ENCODE data around the gene CHST8. TPM values are rescaled to one million over a fixed set of nuclear protein-coding genes. Genes with fewer than 3 reads are reported as not detected.

CHST8 gene
- total and polyA plus RNA-seq, 4 donors = 0.05 to 0.07 TPM; not detected in 2

DNA sequence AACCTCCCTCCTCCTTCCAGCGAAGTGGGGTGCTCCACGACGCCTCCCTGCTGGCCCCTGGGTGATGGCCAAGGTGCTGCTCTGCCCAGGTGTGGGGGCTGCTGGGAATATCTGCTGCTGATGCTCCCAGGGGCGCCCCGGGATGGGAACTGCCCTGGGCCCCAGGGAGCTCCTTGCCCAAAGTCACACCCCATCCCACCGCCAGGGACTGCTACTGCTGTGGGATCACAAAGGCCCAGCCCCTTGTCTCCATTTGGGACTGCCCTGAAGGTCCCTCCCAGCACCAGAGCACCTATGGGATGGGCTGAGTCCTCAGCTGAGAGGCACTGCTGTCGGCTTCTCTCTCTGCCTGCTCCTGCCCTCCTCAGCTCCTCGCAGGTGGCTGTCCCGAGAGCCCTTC lies 19.0 kb downstream of the CHST8 start:
- Histone ChIP-seq H3K4me3 (ENCODE audit: low read depth in 1 of 3, low read length in 3 of 3) (no peak overlapping the region), H3K27me3 (ENCODE audit: control insufficient read depth in 4 of 4, insufficient read depth in 4 of 4, low read length in 3 of 4) (peaks cover 0 to 5% (median under 1%) of the 10 kb centered on the region in 4 donors), H3K4me1 (ENCODE audit: control insufficient read depth in 4 of 4, insufficient read depth in 4 of 4, low read length in 3 of 4) (no peaks in the 10 kb centered on the region), H3K9ac (ENCODE audit: low read depth in 1 of 2, low read length in 2 of 2) (no peak overlapping the region), H3K36me3 (ENCODE audit: control insufficient read depth in 4 of 4, insufficient read depth in 3 of 4, low read depth in 1 of 4, low read length in 3 of 4) (no peaks in the 10 kb centered on the region), H3K27ac (ENCODE audit: low read depth in 1 of 2, low read length in 2 of 2) (no peak overlapping the region), H3K9me3 (ENCODE audit: control insufficient read depth in 4 of 4, low read length in 3 of 4) (no peaks in the 10 kb centered on the region)
- 68% methylated on average over 9 of the region's 9 CpGs for WGBS
- TF ChIP-seq, protein P1, sequence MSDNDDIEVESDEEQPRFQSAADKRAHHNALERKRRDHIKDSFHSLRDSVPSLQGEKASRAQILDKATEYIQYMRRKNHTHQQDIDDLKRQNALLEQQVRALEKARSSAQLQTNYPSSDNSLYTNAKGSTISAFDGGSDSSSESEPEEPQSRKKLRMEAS (IDR thresholded peaks at IDR 0.05) = no peak
- no peak for TF ChIP-seq HNF4A (conservative IDR thresholded peaks at IDR 0.05)
- TF ChIP-seq JUND (IDR thresholded peaks at IDR 0.05) = no peak
- no peak for TF ChIP-seq FOXA1 (IDR thresholded peaks at IDR 0.05)
- TF ChIP-seq HNF4G (IDR thresholded peaks at IDR 0.05) = no peak
- DNase-seq (ENCODE audit: low spot score) = no peak

DNA sequence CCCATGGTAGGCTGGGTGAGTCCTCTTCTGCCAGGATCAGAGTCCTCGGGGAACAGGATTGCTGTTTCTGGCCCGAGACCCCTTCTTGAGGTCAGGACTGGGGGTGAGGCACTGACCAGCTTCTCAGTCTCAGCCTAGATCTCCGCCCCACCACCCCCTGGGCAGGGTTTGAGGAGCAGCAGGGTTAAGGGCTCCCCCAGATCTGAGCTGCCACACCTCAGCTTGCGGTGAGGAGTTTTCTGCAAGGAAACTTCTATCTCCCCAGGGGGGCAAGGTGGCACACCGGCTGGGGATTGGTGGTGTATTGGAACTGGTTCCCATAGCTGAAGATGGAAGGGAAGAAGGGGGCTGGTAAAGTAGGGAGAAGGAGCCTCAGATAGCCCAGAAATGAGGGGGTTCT lies 19.5 kb downstream of the CHST8 start:
- 77% methylated on average over 5 of the region's 5 CpGs for WGBS
- no peak overlapping the region for H3K4me3 ChIP-seq (ENCODE audit: low read depth in 1 of 3, low read length in 3 of 3)
- no peak overlapping the region for H3K9ac ChIP-seq (ENCODE audit: low read depth in 1 of 2, low read length in 2 of 2)
- no peaks in the 10 kb centered on the region for H3K36me3 ChIP-seq (ENCODE audit: control insufficient read depth in 4 of 4, insufficient read depth in 3 of 4, low read depth in 1 of 4, low read length in 3 of 4)
- H3K4me1 ChIP-seq (ENCODE audit: control insufficient read depth in 4 of 4, insufficient read depth in 4 of 4, low read length in 3 of 4) = no peaks in the 10 kb centered on the region
- H3K9me3 ChIP-seq (ENCODE audit: control insufficient read depth in 4 of 4, low read length in 3 of 4) = no peaks in the 10 kb centered on the region
- no peak overlapping the region for H3K27ac ChIP-seq (ENCODE audit: low read depth in 1 of 2, low read length in 2 of 2)
- no peak for DNase-seq (ENCODE audit: low spot score)
- TF ChIP-seq, protein P2, sequence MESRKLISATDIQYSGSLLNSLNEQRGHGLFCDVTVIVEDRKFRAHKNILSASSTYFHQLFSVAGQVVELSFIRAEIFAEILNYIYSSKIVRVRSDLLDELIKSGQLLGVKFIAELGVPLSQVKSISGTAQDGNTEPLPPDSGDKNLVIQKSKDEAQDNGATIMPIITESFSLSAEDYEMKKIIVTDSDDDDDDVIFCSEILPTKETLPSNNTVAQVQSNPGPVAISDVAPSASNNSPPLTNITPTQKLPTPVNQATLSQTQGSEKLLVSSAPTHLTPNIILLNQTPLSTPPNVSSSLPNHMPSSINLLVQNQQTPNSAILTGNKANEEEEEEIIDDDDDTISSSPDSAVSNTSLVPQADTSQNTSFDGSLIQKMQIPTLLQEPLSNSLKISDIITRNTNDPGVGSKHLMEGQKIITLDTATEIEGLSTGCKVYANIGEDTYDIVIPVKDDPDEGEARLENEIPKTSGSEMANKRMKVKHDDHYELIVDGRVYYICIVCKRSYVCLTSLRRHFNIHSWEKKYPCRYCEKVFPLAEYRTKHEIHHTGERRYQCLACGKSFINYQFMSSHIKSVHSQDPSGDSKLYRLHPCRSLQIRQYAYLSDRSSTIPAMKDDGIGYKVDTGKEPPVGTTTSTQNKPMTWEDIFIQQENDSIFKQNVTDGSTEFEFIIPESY (IDR thresholded peaks at IDR 0.05) = no peak
- TF ChIP-seq EGR1 (IDR thresholded peaks at IDR 0.05; ENCODE audit: low read depth in 2 of 2) (no peak), JUND (IDR thresholded peaks at IDR 0.05) (no peak), RXRA (IDR thresholded peaks at IDR 0.05) (no peak), RAD21 (IDR thresholded peaks at IDR 0.05) (no peak), FOXA1 (IDR thresholded peaks at IDR 0.05) (no peak), GABPA (IDR thresholded peaks at IDR 0.05 in 1 of 2, conservative IDR thresholded peaks at IDR 0.05 in 1 of 2) (no peak)
- TF ChIP-seq, protein P3, sequence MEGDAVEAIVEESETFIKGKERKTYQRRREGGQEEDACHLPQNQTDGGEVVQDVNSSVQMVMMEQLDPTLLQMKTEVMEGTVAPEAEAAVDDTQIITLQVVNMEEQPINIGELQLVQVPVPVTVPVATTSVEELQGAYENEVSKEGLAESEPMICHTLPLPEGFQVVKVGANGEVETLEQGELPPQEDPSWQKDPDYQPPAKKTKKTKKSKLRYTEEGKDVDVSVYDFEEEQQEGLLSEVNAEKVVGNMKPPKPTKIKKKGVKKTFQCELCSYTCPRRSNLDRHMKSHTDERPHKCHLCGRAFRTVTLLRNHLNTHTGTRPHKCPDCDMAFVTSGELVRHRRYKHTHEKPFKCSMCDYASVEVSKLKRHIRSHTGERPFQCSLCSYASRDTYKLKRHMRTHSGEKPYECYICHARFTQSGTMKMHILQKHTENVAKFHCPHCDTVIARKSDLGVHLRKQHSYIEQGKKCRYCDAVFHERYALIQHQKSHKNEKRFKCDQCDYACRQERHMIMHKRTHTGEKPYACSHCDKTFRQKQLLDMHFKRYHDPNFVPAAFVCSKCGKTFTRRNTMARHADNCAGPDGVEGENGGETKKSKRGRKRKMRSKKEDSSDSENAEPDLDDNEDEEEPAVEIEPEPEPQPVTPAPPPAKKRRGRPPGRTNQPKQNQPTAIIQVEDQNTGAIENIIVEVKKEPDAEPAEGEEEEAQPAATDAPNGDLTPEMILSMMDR (IDR thresholded peaks at IDR 0.05; ENCODE audit: low read depth, low read length, missing input control) = no peak
- H3K27me3 ChIP-seq (ENCODE audit: control insufficient read depth in 4 of 4, insufficient read depth in 4 of 4, low read length in 3 of 4) = peaks cover 0 to 2% (median under 1%) of the 10 kb centered on the region in 4 donors

DNA sequence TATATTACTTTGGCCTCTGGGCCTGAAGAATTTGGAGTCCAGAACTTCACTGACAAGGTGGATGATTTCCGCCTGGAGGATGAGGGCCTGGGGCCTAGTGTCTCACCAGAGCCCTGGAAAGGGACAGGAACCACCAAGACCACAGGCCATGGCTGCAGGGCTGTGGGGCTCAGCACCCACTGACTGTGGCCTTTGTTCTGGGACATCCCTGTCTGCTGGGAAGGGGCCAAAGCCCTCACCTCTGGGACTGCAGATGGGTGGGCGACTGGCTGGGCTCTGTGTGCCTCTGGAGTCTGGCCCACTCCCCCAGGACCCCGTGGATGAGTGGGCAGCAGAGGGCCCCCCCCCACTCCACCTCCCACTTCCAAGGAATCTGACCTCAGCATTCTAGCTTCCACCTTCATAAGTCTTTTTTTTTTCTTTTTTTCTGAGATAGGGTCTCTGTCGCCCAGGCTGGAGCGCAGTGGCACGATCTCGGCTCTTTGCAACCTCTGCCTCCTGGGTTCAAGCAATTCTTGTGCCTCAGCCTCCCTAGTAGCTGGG lies 20.3 kb downstream of the CHST8 start:
- Histone ChIP-seq H3K4me3 (ENCODE audit: low read depth in 1 of 3, low read length in 3 of 3) (no peak overlapping the region), H3K27me3 (ENCODE audit: control insufficient read depth in 4 of 4, insufficient read depth in 4 of 4, low read length in 3 of 4) (peaks cover 0 to 2% (median under 1%) of the 10 kb centered on the region in 4 donors), H3K27ac (ENCODE audit: low read depth in 1 of 2, low read length in 2 of 2) (no peak overlapping the region), H3K4me1 (ENCODE audit: control insufficient read depth in 4 of 4, insufficient read depth in 4 of 4, low read length in 3 of 4) (no peaks in the 10 kb centered on the region), H3K9me3 (ENCODE audit: control insufficient read depth in 4 of 4, low read length in 3 of 4) (no peaks in the 10 kb centered on the region), H3K36me3 (ENCODE audit: control insufficient read depth in 4 of 4, insufficient read depth in 3 of 4, low read depth in 1 of 4, low read length in 3 of 4) (no peaks in the 10 kb centered on the region), H3K9ac (ENCODE audit: low read depth in 1 of 2, low read length in 2 of 2) (no peak overlapping the region)
- 82% methylated on average over 7 of the region's 7 CpGs for WGBS
- DNase-seq (ENCODE audit: low spot score) = no peak
- TF ChIP-seq FOXA2 (IDR thresholded peaks at IDR 0.05) = no peak
- TF ChIP-seq JUND (IDR thresholded peaks at IDR 0.05) = no peak
- TF ChIP-seq, protein P4, sequence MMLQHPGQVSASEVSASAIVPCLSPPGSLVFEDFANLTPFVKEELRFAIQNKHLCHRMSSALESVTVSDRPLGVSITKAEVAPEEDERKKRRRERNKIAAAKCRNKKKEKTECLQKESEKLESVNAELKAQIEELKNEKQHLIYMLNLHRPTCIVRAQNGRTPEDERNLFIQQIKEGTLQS (IDR thresholded peaks at IDR 0.05) = no peak
- no peak for TF ChIP-seq RXRA (IDR thresholded peaks at IDR 0.05)
- no peak for TF ChIP-seq YY1 (IDR thresholded peaks at IDR 0.05)
- TF ChIP-seq SP1 (IDR thresholded peaks at IDR 0.05) = no peak
- TF ChIP-seq NR2F2 (IDR thresholded peaks at IDR 0.05) = no peak
- no peak for TF ChIP-seq EGR1 (IDR thresholded peaks at IDR 0.05; ENCODE audit: low read depth in 2 of 2)
- TF ChIP-seq, protein P3 (IDR thresholded peaks at IDR 0.05; ENCODE audit: low read depth, low read length, missing input control) = no peak
- TF ChIP-seq, protein P5, sequence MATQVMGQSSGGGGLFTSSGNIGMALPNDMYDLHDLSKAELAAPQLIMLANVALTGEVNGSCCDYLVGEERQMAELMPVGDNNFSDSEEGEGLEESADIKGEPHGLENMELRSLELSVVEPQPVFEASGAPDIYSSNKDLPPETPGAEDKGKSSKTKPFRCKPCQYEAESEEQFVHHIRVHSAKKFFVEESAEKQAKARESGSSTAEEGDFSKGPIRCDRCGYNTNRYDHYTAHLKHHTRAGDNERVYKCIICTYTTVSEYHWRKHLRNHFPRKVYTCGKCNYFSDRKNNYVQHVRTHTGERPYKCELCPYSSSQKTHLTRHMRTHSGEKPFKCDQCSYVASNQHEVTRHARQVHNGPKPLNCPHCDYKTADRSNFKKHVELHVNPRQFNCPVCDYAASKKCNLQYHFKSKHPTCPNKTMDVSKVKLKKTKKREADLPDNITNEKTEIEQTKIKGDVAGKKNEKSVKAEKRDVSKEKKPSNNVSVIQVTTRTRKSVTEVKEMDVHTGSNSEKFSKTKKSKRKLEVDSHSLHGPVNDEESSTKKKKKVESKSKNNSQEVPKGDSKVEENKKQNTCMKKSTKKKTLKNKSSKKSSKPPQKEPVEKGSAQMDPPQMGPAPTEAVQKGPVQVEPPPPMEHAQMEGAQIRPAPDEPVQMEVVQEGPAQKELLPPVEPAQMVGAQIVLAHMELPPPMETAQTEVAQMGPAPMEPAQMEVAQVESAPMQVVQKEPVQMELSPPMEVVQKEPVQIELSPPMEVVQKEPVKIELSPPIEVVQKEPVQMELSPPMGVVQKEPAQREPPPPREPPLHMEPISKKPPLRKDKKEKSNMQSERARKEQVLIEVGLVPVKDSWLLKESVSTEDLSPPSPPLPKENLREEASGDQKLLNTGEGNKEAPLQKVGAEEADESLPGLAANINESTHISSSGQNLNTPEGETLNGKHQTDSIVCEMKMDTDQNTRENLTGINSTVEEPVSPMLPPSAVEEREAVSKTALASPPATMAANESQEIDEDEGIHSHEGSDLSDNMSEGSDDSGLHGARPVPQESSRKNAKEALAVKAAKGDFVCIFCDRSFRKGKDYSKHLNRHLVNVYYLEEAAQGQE (IDR thresholded peaks at IDR 0.05) = no peak
- TF ChIP-seq TAF1 (conservative IDR thresholded peaks at IDR 0.05) = no peak
- TF ChIP-seq HNF4G (IDR thresholded peaks at IDR 0.05) = no peak
- no peak for TF ChIP-seq RAD21 (IDR thresholded peaks at IDR 0.05)
- TF ChIP-seq FOXA1 (IDR thresholded peaks at IDR 0.05) = no peak
